Dendritic cell treated with granulocyte-macrophage colony-stimulating factor and Interleukin-4, amounts not matched to agents 40 ng/mL and 50 ng/mL, for 4 days (primary cell): Measurements from ENCODE around the gene CTNND2.
"Not testable (repeated sequence)": the region's sequence is repeated elsewhere in the genome, so short reads cannot be mapped to it uniquely, and the experiment has no call there.

Experiments
- H3K27ac Mint-ChIP-seq: one replicate; pipeline ENCODE4 v1.8.0; 2022; ENCODE audit warnings: mild to moderate bottlenecking, mixed read lengths
- H3K27me3 Mint-ChIP-seq: one replicate; pipeline ENCODE4 v1.8.0; 2022; ENCODE audit warnings: mild to moderate bottlenecking, mixed read lengths
- H3K36me3 Mint-ChIP-seq: one replicate; pipeline ENCODE4 v1.8.0; 2022; ENCODE audit warnings: low read depth, mixed read lengths
- H3K4me1 Mint-ChIP-seq: one replicate; pipeline ENCODE4 v1.8.0; 2022; ENCODE audit warnings: low read depth, mixed read lengths
- H3K4me3 Mint-ChIP-seq: one replicate; pipeline ENCODE4 v1.8.0; 2022; ENCODE audit warnings: mild to moderate bottlenecking, moderate library complexity, mixed read lengths
- H3K9me3 Mint-ChIP-seq: one replicate; pipeline ENCODE4 v1.8.0; 2022; ENCODE audit warnings: mixed read lengths
- intact Hi-C: fragments of 100-400 bp; cut with micrococcal nuclease; formaldehyde crosslinking; loops from one replicate; pipeline ENCODE4 v1.15.0; 2022

CTNND2 gene

GRCh38 chr5:11023945-11024344 is 880.3 kb downstream of the CTNND2 start:
- Mint-ChIP-seq H3K36me3 (no peaks in the 10 kb centered on the region), H3K27me3 (peaks cover 34% of the 10 kb centered on the region), H3K4me1 (peaks cover 17% of the 10 kb centered on the region), H3K27ac (no peak overlapping the region), H3K9me3 (no peaks in the 10 kb centered on the region), H3K4me3 (no peak overlapping the region)
- intact Hi-C loops: no loop called here

- intact Hi-C loops: no loop called here
- Mint-ChIP-seq H3K27me3 (peaks cover 24% of the 10 kb centered on the region), H3K27ac (no peak overlapping the region), H3K36me3 (no peaks in the 10 kb centered on the region), H3K4me1 (peaks cover 6% of the 10 kb centered on the region), H3K4me3 (no peak overlapping the region), H3K9me3 (no peaks in the 10 kb centered on the region)
Measured at GRCh38 chr5:11013793-11014192, 890.5 kb downstream of the CTNND2 start.

- Mint-ChIP-seq H3K27ac (no peak overlapping the region), H3K4me1 (peaks cover 6% of the 10 kb centered on the region), H3K4me3 (no peak overlapping the region), H3K36me3 (no peaks in the 10 kb centered on the region), H3K27me3 (peaks cover 22% of the 10 kb centered on the region), H3K9me3 (no peaks in the 10 kb centered on the region)
- intact Hi-C loops: no loop called here
Measured at GRCh38 chr5:11012295-11012694, 892.0 kb downstream of the CTNND2 start.

- no peaks in the 10 kb centered on the region for H3K9me3 Mint-ChIP-seq
- H3K4me3 Mint-ChIP-seq: no peak overlapping the region
- intact Hi-C loops: no loop called here
- no peaks in the 10 kb centered on the region for H3K36me3 Mint-ChIP-seq
- no peak overlapping the region for H3K27ac Mint-ChIP-seq
- peaks cover 5% of the 10 kb centered on the region for H3K4me1 Mint-ChIP-seq
- peaks cover 25% of the 10 kb centered on the region for H3K27me3 Mint-ChIP-seq
Measured at GRCh38 chr5:11010429-11011210, 893.6 kb downstream of the CTNND2 start.

GRCh38 chr5:11009576-11009975 is 894.7 kb downstream of the CTNND2 start:
- no peak overlapping the region for H3K27ac Mint-ChIP-seq
- no peak overlapping the region for H3K4me3 Mint-ChIP-seq
- intact Hi-C loops: no loop called here

GRCh38 chr5:11007269-11007870 is 896.9 kb downstream of the CTNND2 start:
- intact Hi-C loops: no loop called here
- Mint-ChIP-seq H3K27ac (no peak overlapping the region), H3K36me3 (no peaks in the 10 kb centered on the region)

More at GRCh38 chr5:11009576-11009975, 894.7 kb downstream of the CTNND2 start:
- H3K36me3 Mint-ChIP-seq: no peaks in the 10 kb centered on the region
- peaks cover 25% of the 10 kb centered on the region for H3K27me3 Mint-ChIP-seq
- no peaks in the 10 kb centered on the region for H3K4me1 Mint-ChIP-seq
- no peaks in the 10 kb centered on the region for H3K9me3 Mint-ChIP-seq

GRCh38 chr5:11004523-11004922 is 899.7 kb downstream of the CTNND2 start:
- H3K9me3 Mint-ChIP-seq, H3K27ac Mint-ChIP-seq, intact Hi-C loops, H3K4me3 Mint-ChIP-seq, H3K36me3 Mint-ChIP-seq, H3K4me1 Mint-ChIP-seq: not testable (repeated sequence)
- H3K27me3 Mint-ChIP-seq: peaks cover 15% of the 10 kb centered on the region

More at GRCh38 chr5:11007269-11007870, 896.9 kb downstream of the CTNND2 start:
- no peaks in the 10 kb centered on the region for H3K9me3 Mint-ChIP-seq
- H3K27me3 Mint-ChIP-seq: peaks cover 19% of the 10 kb centered on the region
- no peak overlapping the region for H3K4me3 Mint-ChIP-seq
- no peaks in the 10 kb centered on the region for H3K4me1 Mint-ChIP-seq

GRCh38 chr5:11000515-11001353 is 903.5 kb downstream of the CTNND2 start:
- peaks cover 10% of the 10 kb centered on the region for H3K27me3 Mint-ChIP-seq
- no peaks in the 10 kb centered on the region for H3K9me3 Mint-ChIP-seq
- intact Hi-C loops: no loop called here
- no peaks in the 10 kb centered on the region for H3K4me1 Mint-ChIP-seq
- H3K36me3 Mint-ChIP-seq: no peaks in the 10 kb centered on the region
- H3K4me3 Mint-ChIP-seq: no peak overlapping the region
- no peak overlapping the region for H3K27ac Mint-ChIP-seq

GRCh38 chr5:10999714-11000113 is 904.5 kb downstream of the CTNND2 start:
- Mint-ChIP-seq H3K4me3 (no peak overlapping the region), H3K27ac (no peak overlapping the region), H3K9me3 (peaks cover 6% of the 10 kb centered on the region), H3K36me3 (no peaks in the 10 kb centered on the region), H3K27me3 (peaks cover 17% of the 10 kb centered on the region), H3K4me1 (no peaks in the 10 kb centered on the region)
- intact Hi-C loops: no loop called here

- Mint-ChIP-seq H3K4me3 (no peak overlapping the region), H3K36me3 (no peaks in the 10 kb centered on the region), H3K9me3 (peaks cover 7% of the 10 kb centered on the region), H3K4me1 (no peaks in the 10 kb centered on the region), H3K27me3 (peaks cover 16% of the 10 kb centered on the region), H3K27ac (no peak overlapping the region)
- intact Hi-C loops: no loop called here
Measured at GRCh38 chr5:10995891-10996290, 908.4 kb downstream of the CTNND2 start.

GRCh38 chr5:10994091-10994986 is 909.9 kb downstream of the CTNND2 start:
- H3K36me3 Mint-ChIP-seq: no peaks in the 10 kb centered on the region
- no peaks in the 10 kb centered on the region for H3K4me1 Mint-ChIP-seq
- peaks cover 7% of the 10 kb centered on the region for H3K9me3 Mint-ChIP-seq
- intact Hi-C loops: no loop called here
- no peak overlapping the region for H3K4me3 Mint-ChIP-seq
- peaks cover 20% of the 10 kb centered on the region for H3K27me3 Mint-ChIP-seq
- H3K27ac Mint-ChIP-seq: no peak overlapping the region

GRCh38 chr5:10990634-10991033 is 913.6 kb downstream of the CTNND2 start:
- H3K9me3 Mint-ChIP-seq: peaks cover 7% of the 10 kb centered on the region
- peaks cover 9% of the 10 kb centered on the region for H3K4me1 Mint-ChIP-seq
- no peak overlapping the region for H3K27ac Mint-ChIP-seq
- H3K36me3 Mint-ChIP-seq: no peaks in the 10 kb centered on the region
- peaks cover 33% of the 10 kb centered on the region for H3K27me3 Mint-ChIP-seq
- intact Hi-C loops: no loop called here
- no peak overlapping the region for H3K4me3 Mint-ChIP-seq

GRCh38 chr5:10989577-10990263 is 914.5 kb downstream of the CTNND2 start:
- peaks cover 1% of the 10 kb centered on the region for H3K9me3 Mint-ChIP-seq
- H3K27me3 Mint-ChIP-seq: peaks cover 26% of the 10 kb centered on the region
- intact Hi-C loops: loop anchor here (10.0 kb wide), 1 partner anchor 1035 kb away; no protein-coding TSS in a partner anchor
- no peaks in the 10 kb centered on the region for H3K36me3 Mint-ChIP-seq
- H3K4me1 Mint-ChIP-seq: peaks cover 9% of the 10 kb centered on the region
- H3K4me3 Mint-ChIP-seq: no peak overlapping the region
- no peak overlapping the region for H3K27ac Mint-ChIP-seq
